ENCODE measurements around the gene CDK5RAP3.
"Not testable (repeated sequence)": the region's sequence is repeated elsewhere in the genome, so short reads cannot be mapped to it uniquely, and the experiment has no call there.

The CDK5RAP3 gene

GRCh38 chr17:47994724-47995123, 23.8 kb downstream of the CDK5RAP3 start:
- Histone ChIP-seq H3K4me1 (ENCODE audit: insufficient read depth, low read length) (no peaks in the 10 kb centered on the region), H3K9ac (ENCODE audit: low read length) (no peak overlapping the region), H3K27ac (ENCODE audit: low read depth, low read length) (no peak overlapping the region), H3K36me3 (ENCODE audit: insufficient read depth, low read length) (no peaks in the 10 kb centered on the region), H3K9me3 (ENCODE audit: low read length) (no peaks in the 10 kb centered on the region), H3K27me3 (ENCODE audit: control insufficient read depth in 1 of 2, insufficient read depth in 2 of 2, low read length in 2 of 2) (no peaks in the 10 kb centered on the region), H3K4me3 (ENCODE audit: low read depth in 1 of 2, low read length in 2 of 2) (no peak overlapping the region)

- Histone ChIP-seq H3K27me3 (ENCODE audit: control insufficient read depth in 1 of 2, insufficient read depth in 2 of 2, low read length in 2 of 2) (no peaks in the 10 kb centered on the region), H3K36me3 (ENCODE audit: insufficient read depth, low read length) (no peaks in the 10 kb centered on the region), H3K9me3 (ENCODE audit: low read length) (no peaks in the 10 kb centered on the region), H3K4me1 (ENCODE audit: insufficient read depth, low read length) (no peaks in the 10 kb centered on the region), H3K27ac (ENCODE audit: low read depth, low read length) (no peak overlapping the region), H3K4me3 (ENCODE audit: low read depth in 1 of 2, low read length in 2 of 2) (no peak overlapping the region), H3K9ac (ENCODE audit: low read length) (no peak overlapping the region)
Measured at GRCh38 chr17:47995241-47995935, 24.5 kb downstream of the CDK5RAP3 start.

- Histone ChIP-seq H3K4me3 (ENCODE audit: low read depth in 1 of 2, low read length in 2 of 2) (no peak overlapping the region), H3K9ac (ENCODE audit: low read length) (no peak overlapping the region), H3K36me3 (ENCODE audit: insufficient read depth, low read length) (no peaks in the 10 kb centered on the region), H3K9me3 (ENCODE audit: low read length) (no peaks in the 10 kb centered on the region), H3K27ac (ENCODE audit: low read depth, low read length) (no peak overlapping the region), H3K27me3 (ENCODE audit: control insufficient read depth in 1 of 2, insufficient read depth in 2 of 2, low read length in 2 of 2) (no peaks in the 10 kb centered on the region), H3K4me1 (ENCODE audit: insufficient read depth, low read length) (no peaks in the 10 kb centered on the region)
Measured at GRCh38 chr17:47996201-47996600, 25.3 kb downstream of the CDK5RAP3 start.

GRCh38 chr17:47997586-47997985, 26.7 kb downstream of the CDK5RAP3 start:
- Histone ChIP-seq H3K4me1 (ENCODE audit: insufficient read depth, low read length) (peaks cover 4% of the 10 kb centered on the region), H3K9me3 (ENCODE audit: low read length) (no peaks in the 10 kb centered on the region), H3K27ac (ENCODE audit: low read depth, low read length) (no peak overlapping the region), H3K4me3 (ENCODE audit: low read depth in 1 of 2, low read length in 2 of 2) (no peak overlapping the region), H3K36me3 (ENCODE audit: insufficient read depth, low read length) (no peaks in the 10 kb centered on the region), H3K27me3 (ENCODE audit: control insufficient read depth in 1 of 2, insufficient read depth in 2 of 2, low read length in 2 of 2) (no peaks in the 10 kb centered on the region), H3K9ac (ENCODE audit: low read length) (no peak overlapping the region)

- Histone ChIP-seq H3K9ac (ENCODE audit: low read length) (no peak overlapping the region), H3K9me3 (ENCODE audit: low read length) (no peaks in the 10 kb centered on the region), H3K4me3 (ENCODE audit: low read depth in 1 of 2, low read length in 2 of 2) (no peak overlapping the region), H3K27me3 (ENCODE audit: control insufficient read depth in 1 of 2, insufficient read depth in 2 of 2, low read length in 2 of 2) (no peaks in the 10 kb centered on the region), H3K27ac (ENCODE audit: low read depth, low read length) (no peak overlapping the region), H3K4me1 (ENCODE audit: insufficient read depth, low read length) (peaks cover 9% of the 10 kb centered on the region), H3K36me3 (ENCODE audit: insufficient read depth, low read length) (no peaks in the 10 kb centered on the region)
Measured at GRCh38 chr17:47998044-47998443, 27.1 kb downstream of the CDK5RAP3 start.

- Histone ChIP-seq H3K9me3 (ENCODE audit: low read length) (no peaks in the 10 kb centered on the region), H3K27ac (ENCODE audit: low read depth, low read length) (no peak overlapping the region), H3K9ac (ENCODE audit: low read length) (no peak overlapping the region), H3K4me3 (ENCODE audit: low read depth in 1 of 2, low read length in 2 of 2) (no peak overlapping the region), H3K27me3 (ENCODE audit: control insufficient read depth in 1 of 2, insufficient read depth in 2 of 2, low read length in 2 of 2) (no peaks in the 10 kb centered on the region), H3K36me3 (ENCODE audit: insufficient read depth, low read length) (no peaks in the 10 kb centered on the region), H3K4me1 (ENCODE audit: insufficient read depth, low read length) (peaks cover 12% of the 10 kb centered on the region)
Measured at GRCh38 chr17:47999582-47999981, 28.7 kb downstream of the CDK5RAP3 start.

GRCh38 chr17:48001197-48001596, 30.3 kb downstream of the CDK5RAP3 start:
- Histone ChIP-seq H3K4me3 (ENCODE audit: low read depth in 1 of 2, low read length in 2 of 2) (no peak overlapping the region), H3K36me3 (ENCODE audit: insufficient read depth, low read length) (no peaks in the 10 kb centered on the region), H3K9me3 (ENCODE audit: low read length) (no peaks in the 10 kb centered on the region), H3K4me1 (ENCODE audit: insufficient read depth, low read length) (peaks cover 12% of the 10 kb centered on the region), H3K27me3 (ENCODE audit: control insufficient read depth in 1 of 2, insufficient read depth in 2 of 2, low read length in 2 of 2) (no peaks in the 10 kb centered on the region), H3K27ac (ENCODE audit: low read depth, low read length) (no peak overlapping the region), H3K9ac (ENCODE audit: low read length) (no peak overlapping the region)

GRCh38 chr17:48001657-48002056, 30.7 kb downstream of the CDK5RAP3 start:
- H3K27me3 ChIP-seq (ENCODE audit: control insufficient read depth in 1 of 2, insufficient read depth in 2 of 2, low read length in 2 of 2); H3K4me3 ChIP-seq (ENCODE audit: low read depth in 1 of 2, low read length in 2 of 2); H3K9me3 ChIP-seq (ENCODE audit: low read length); H3K9ac ChIP-seq (ENCODE audit: low read length); H3K27ac ChIP-seq (ENCODE audit: low read depth, low read length); H3K36me3 ChIP-seq (ENCODE audit: insufficient read depth, low read length): not testable (repeated sequence)
- H3K4me1 ChIP-seq (ENCODE audit: insufficient read depth, low read length): peaks cover 12% of the 10 kb centered on the region

- Histone ChIP-seq H3K9me3 (ENCODE audit: low read length) (no peaks in the 10 kb centered on the region), H3K36me3 (ENCODE audit: insufficient read depth, low read length) (no peaks in the 10 kb centered on the region), H3K9ac (ENCODE audit: low read length) (no peak overlapping the region), H3K4me3 (ENCODE audit: low read depth in 1 of 2, low read length in 2 of 2) (no peak overlapping the region), H3K4me1 (ENCODE audit: insufficient read depth, low read length) (peaks cover 12% of the 10 kb centered on the region), H3K27me3 (ENCODE audit: control insufficient read depth in 1 of 2, insufficient read depth in 2 of 2, low read length in 2 of 2) (no peaks in the 10 kb centered on the region), H3K27ac (ENCODE audit: low read depth, low read length) (no peak overlapping the region)
Measured at GRCh38 chr17:48002266-48002915, 31.5 kb downstream of the CDK5RAP3 start.

GRCh38 chr17:48002916-48003416, 32.1 kb downstream of the CDK5RAP3 start:
- no peaks in the 10 kb centered on the region for H3K9me3 ChIP-seq (ENCODE audit: low read length)
- H3K4me3 ChIP-seq (ENCODE audit: low read depth in 1 of 2, low read length in 2 of 2): no peak overlapping the region
- H3K9ac ChIP-seq (ENCODE audit: low read length): no peak overlapping the region
- H3K27ac ChIP-seq (ENCODE audit: low read depth, low read length): no peak overlapping the region
- peaks cover 12% of the 10 kb centered on the region for H3K4me1 ChIP-seq (ENCODE audit: insufficient read depth, low read length)
- no peaks in the 10 kb centered on the region for H3K36me3 ChIP-seq (ENCODE audit: insufficient read depth, low read length)
- no peaks in the 10 kb centered on the region for H3K27me3 ChIP-seq (ENCODE audit: control insufficient read depth in 1 of 2, insufficient read depth in 2 of 2, low read length in 2 of 2)

GRCh38 chr17:48003417-48004151, 32.7 kb downstream of the CDK5RAP3 start:
- Histone ChIP-seq H3K27me3 (ENCODE audit: control insufficient read depth in 1 of 2, insufficient read depth in 2 of 2, low read length in 2 of 2) (no peaks in the 10 kb centered on the region), H3K9ac (ENCODE audit: low read length) (no peak overlapping the region), H3K27ac (ENCODE audit: low read depth, low read length) (no peak overlapping the region)

More at GRCh38 chr17:48003417-48004151, 32.7 kb downstream of the CDK5RAP3 start:
- Histone ChIP-seq H3K36me3 (ENCODE audit: insufficient read depth, low read length) (no peaks in the 10 kb centered on the region), H3K4me1 (ENCODE audit: insufficient read depth, low read length) (peaks cover 12% of the 10 kb centered on the region), H3K9me3 (ENCODE audit: low read length) (no peaks in the 10 kb centered on the region), H3K4me3 (ENCODE audit: low read depth in 1 of 2, low read length in 2 of 2) (no peak overlapping the region)

All from muscle layer of colon (tissue), 2 donors.